ENCODE data around the gene SLC9A2.

GRCh38 chr2:102632380-102633175 lies 13.2 kb downstream of the SLC9A2 start:
- TF ChIP-seq CTCF (IDR thresholded peaks at IDR 0.05) (no peak), EZH2 (IDR thresholded peaks at IDR 0.05) (no peak), EZH2phosphoT487 (IDR thresholded peaks at IDR 0.05) (no peak)

Data from neural progenitor cell (in vitro differentiated cells).